Endothelial cell of hepatic sinusoid (primary cell): ENCODE results near the gene KRT4.

ENCODE experiments used
- in situ Hi-C: cut with HindIII; loops from 2 replicates; pipeline ENCODE4 v1.10.0; 2017; ENCODE audit warnings: low sequenced_read_pairs

Gene KRT4

DNA sequence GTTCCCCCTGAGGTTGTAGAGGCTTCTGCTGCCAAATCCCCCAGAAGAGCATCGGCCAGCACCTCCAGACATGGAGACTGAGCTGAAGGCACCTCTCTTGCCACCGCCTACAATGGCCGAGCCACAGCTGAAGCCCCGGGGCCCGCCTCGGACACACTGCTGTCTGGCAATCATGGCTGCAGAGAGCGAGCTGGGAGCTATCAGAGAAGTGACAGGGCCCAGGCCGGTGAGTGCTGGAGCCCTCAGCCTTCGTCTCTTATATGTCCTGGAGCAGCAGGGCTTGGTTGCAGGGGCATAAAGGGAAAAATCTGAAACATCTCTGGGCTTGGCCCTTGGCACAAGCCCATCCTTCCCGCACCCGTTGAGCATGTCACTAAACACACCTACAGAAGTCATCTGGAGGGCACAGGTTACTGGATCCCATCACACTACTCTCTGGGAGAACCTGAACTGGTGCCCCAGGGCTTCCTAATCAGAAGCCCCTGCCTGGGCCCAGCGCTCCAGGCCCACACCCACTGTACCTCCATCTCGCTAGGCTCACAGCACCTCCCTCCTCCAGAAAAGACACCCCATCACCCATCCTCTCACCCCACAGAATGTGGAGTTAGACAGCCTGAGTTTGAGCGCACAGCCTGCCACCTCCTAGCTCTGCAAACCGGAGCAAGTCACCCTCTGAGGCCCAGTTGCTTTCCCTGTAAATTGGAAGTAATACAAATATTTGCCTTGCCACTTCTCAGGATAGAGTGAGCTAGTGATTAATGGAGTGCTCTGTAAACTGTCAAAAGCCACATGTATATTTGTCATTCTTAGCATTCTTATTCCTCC lies at the start of gene KRT4:
KRT4 (minus strand) TSS at position 232 of the 825 bp plus-strand sequence; CDS start at position 174, 58 bp downstream.
- in situ Hi-C loops = no loop called here

- in situ Hi-C loops = loop anchor here (5.0 to 25.0 kb wide), 3 partner anchors 40 to 275 kb away; partner anchors contain the start of gene KRT77
These were observed 48.1 kb upstream of the KRT4 start for GRCh38 chr12:52862023-52862422.

GRCh38 chr12:52861511-52861910 lies 47.6 kb upstream of the KRT4 start:
- in situ Hi-C loops = loop anchor here (5.0 to 25.0 kb wide), 3 partner anchors 39 to 274 kb away; partner anchors contain the start of gene KRT77

DNA sequence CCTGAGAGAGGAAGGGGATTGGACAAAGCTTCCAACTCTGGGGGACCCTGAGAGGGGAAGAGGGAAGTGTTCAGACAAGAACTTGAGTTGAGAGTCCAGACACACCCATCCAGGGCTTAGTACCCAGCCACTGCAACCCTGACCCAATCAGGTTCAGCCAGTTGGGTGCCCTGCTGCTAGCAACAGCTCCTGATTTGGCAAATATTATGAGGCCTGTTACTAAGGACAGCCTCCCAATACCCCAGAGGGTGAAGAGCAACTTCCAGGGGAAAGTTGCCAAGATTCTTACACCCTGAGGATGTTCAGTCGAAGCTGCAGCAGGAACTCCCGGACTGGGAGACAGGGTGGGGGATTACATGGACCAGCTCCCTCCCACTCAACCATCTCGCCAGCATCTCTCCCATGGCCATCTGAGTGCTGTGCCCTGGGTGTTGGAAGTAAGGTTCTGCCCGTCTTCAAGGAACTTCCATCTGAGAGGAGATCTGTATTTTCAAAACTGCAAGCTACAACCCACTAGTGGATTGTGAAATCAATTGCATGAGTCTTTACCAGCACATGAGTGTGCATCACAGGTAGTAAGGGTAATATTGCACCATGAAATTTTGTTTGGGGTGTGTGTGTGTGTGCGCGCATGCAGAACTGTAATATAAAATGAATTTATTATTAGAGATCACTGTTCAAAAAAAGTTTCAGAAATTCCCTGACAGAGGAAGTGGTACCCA lies 46.3 kb upstream of the KRT4 start:
- in situ Hi-C loops = loop anchor here (5.0 to 25.0 kb wide), 3 partner anchors 38 to 273 kb away; partner anchors contain the start of gene KRT77

- in situ Hi-C loops = loop anchor here (25.0 kb wide), 2 partner anchors 145 to 270 kb away; partner anchors contain the start of gene KRT77
These were observed 43.6 kb upstream of the KRT4 start for GRCh38 chr12:52857500-52857899.

DNA sequence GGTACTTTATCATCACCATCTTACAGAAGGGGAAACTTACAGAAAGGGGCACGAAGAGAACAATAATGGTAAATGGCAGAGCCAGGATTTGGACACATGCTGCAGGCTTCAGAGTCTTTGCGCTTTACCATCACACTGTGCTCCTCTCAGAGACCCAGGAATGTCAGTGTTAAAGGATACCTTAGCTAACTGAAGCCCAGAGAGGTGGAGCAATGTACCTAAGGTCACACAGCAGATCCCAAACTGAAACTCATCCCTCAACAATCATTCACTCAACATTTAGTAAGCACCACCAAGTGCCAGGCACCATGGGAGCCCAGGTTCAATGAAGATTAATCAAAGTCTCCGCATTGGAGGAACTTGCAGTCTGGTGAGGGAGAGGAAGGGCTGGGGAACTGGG lies 42.9 kb upstream of the KRT4 start:
- in situ Hi-C loops = loop anchor here (25.0 kb wide), 2 partner anchors 144 to 269 kb away; partner anchors contain the start of gene KRT77

- in situ Hi-C loops = loop anchor here (25.0 kb wide), 2 partner anchors 144 to 269 kb away; partner anchors contain the start of gene KRT77
These were observed 42.2 kb upstream of the KRT4 start for GRCh38 chr12:52856077-52856476.

GRCh38 chr12:52851787-52852186 lies 37.9 kb upstream of the KRT4 start:
- in situ Hi-C loops = loop anchor here (25.0 kb wide), 2 partner anchors 139 to 264 kb away; partner anchors contain the start of gene KRT77

- in situ Hi-C loops = loop anchor here (25.0 kb wide), 2 partner anchors 138 to 263 kb away; partner anchors contain the start of gene KRT77
These were observed 36.8 kb upstream of the KRT4 start for GRCh38 chr12:52850681-52851080.

- in situ Hi-C loops = no loop called here
These were observed 35.6 kb upstream of the KRT4 start for GRCh38 chr12:52849511-52849910.

DNA sequence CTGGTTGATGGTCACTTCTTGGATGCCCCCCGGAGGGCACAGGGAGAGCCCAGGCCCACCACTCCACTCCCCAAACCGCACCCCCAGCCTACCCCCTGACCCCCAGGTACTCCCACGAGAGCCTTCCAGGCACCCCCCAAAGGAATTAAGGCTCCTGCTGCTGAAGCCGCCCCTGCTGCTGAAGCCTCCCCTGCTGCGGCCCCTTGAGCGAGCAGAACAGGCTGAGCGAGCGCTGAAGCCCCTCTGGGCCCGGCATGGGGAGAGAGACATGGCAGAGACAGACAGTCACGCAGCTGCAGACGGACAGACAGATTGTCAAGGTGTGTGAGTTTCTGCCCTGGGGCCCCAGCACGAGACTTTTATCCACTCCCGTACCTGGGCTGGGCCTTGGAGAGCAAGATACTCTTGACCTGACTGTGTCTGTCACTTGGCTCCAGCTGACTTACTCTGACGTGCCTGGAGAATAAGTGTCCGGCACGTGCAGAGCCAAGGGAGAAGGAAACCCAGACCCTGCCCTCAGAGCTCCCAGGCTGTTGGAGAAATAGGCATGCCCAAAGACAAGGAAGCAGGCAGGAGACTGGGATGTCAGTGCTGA lies 34.8 kb upstream of the KRT4 start, which contains the start of gene KRT78:
KRT78 (minus strand) TSS at position 334 of the 595 bp plus-strand sequence; CDS start at position 270, 64 bp downstream.
- in situ Hi-C loops = no loop called here

- in situ Hi-C loops = no loop called here
These were observed 33.6 kb upstream of the KRT4 start for GRCh38 chr12:52847335-52848102.

DNA sequence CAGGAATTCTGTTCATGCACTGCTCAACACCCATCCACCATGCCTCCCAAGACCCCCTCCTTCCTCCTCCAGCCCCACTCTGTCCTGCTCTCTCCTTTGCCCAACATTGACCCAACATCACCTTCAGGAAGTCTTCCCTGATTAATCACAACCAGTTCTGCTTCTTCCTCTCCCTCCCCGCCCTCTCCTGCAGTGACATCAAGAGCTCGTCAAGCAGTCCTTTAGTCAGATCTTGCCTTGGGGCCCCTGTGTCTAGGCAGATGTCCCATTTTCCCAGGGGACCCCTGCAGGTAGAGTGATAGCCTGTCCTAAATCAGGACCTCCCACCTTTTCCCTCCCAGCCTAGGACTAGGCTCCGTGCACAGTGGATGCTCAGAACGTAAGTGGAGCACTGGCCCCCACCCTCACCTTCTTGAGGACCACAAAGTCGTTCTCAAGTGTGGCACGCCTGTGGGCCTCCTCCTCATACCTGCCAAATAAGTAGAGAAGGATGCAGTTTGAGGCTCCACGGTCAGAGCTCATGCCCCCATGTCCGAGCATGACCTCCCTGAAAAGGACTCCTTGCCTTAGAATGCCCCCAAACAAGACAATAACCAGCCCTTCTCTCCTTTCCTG lies 32.5 kb upstream of the KRT4 start:
- in situ Hi-C loops = no loop called here

DNA sequence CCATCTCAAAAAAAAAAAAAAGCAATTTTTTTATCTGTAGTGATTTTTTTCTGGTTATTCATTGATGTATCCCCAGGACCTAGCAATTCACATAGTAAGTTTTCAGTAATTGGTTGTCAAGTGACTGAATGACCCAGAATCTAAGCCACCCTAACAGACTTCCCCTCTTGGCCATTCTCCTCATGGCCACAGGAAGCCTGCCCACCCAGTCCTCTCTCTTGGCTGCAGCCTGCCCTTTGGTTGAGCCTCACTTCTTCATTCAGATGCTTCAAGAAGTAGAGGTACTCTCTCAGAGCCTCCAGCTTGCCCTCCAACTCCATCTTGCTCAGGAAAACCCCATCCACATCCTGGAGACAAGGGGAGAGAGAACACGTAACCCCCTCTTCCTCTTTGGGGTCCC lies 32.0 kb upstream of the KRT4 start:
- in situ Hi-C loops = no loop called here

DNA sequence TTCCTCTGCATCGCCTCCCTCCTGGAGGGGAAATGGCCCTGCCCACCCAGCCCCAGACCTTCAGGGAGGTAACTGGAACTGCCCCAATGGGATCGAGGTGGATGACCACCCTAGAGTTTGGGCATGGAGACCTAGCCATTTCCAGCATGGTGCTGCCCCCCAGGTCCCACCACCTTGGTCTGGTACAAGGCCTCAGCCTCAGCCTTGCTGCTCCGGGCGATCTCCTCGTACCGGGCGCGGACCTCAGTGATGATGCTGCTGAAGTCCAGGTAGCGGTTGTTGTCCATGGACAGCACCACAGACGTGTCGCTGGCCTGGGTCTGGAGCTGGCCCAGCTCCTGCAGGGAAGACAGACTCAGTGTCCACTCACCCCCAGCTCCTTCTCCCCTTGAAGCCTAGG lies 30.5 kb upstream of the KRT4 start:
- in situ Hi-C loops = no loop called here

DNA sequence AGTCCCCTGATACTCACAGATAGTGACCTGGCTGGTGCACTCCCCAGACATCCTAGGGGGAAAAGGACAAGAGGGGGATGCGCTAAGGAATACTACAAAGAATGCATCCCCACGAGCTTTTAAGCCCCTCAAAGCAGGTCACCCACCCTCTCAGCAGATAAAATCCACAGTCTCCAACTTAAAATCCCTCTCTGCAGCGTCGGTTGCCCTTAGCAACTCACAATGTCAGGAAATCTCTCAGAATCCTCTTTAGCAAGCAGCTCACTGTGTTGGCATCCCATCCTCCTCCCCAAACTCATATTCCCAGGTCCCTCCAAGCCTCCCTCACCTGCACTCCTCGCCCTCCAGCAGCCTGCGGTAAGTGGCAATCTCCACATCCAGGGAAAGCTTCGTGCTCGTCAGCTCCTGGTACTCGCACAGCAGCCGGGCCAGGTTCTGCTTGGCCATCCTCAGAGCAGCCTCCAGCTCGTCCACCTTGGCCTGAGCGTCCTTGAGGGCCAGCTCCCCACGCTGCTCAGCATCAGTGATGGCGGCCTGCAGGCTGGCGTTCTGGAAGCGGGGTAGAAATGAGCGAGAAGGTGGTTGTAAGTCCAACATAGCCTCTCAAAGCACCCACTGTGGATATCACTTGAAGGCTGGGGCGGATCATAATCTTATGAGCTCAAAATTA lies 25.7 kb upstream of the KRT4 start:
- in situ Hi-C loops = no loop called here

DNA sequence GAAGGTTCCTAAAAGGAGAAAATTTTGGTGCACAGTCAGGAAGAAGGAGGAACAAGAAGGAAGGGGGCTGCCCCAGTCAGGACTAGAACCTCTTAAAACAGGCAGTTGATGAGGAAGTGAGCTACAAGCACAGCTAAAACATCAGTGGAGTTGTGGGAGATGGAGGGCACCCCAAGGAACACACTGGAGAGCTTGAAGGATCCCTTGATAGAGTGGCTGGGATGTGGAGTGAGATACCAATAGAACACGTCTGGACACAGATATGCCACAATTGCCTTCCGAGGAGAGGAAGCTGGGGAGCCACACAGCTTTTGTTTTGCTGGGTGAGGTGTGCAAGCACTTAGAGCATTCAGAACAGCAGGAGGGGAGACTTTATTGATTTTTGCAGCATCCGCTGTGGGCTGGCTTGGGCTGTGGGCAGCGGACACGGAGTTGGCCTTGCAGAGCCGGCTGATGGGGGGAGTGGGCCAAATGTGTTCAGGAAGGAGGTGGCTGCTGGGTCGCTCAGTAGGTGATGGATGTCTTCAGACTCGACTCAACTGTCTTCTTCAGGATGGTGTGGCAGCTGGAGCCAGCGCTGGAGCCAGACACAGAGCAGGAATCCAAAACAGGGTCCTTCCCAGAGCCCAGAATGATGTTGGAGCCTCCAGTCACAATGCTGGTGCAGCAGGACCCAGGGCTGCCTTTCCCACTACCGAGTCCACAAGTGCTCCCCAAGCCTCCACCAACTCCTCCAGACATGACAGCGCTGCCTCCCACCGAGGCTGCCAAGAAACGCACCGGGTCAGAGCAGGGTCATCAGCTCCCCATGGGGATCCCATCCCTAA lies 24.9 kb upstream of the KRT4 start:
- in situ Hi-C loops = no loop called here
